ENCODE data around the gene KDM4D.

KDM4D gene

DNA sequence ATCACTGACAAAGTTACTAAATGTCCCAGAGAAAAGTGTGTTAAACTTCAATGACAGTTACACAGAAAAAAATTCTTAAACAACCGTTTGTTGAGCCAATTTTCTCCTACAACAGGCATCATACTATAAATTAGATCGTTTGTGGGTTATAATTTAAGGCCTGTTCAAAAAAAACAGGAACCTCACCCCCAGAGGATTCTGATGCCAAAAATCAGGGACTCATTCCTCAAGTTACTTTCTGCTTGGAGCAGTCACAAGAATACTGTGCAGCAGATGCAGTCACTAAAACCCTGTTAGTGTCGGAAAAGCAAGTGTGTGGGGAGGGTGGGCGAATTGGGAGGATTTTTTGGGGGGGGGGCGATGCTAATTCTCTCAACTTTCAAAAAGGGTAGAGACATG lies 810 bp upstream of the KDM4D start:
- TF ChIP-seq EZH2 (IDR thresholded peaks at IDR 0.05; ENCODE audit: borderline replicate concordance, low read depth, low read length, severe bottlenecking): no peak
- peaks cover 36% of the 10 kb centered on the region for H3K4me1 ChIP-seq (ENCODE audit: insufficient read depth, low read length)
- ATAC-seq (ENCODE audit: insufficient read depth, low read depth): no peak
- peak overlapping the region; percentile 86 for H3K9ac ChIP-seq (ENCODE audit: low read depth, low read length)
- no peaks in the 10 kb centered on the region for H3K27me3 ChIP-seq (ENCODE audit: insufficient read depth, low read length, poor library complexity)
- peak overlapping the region; percentile 97 for H2AFZ ChIP-seq (ENCODE audit: low read depth, low read length)
- peak overlapping the region; percentile 80 to 98 for H3K4me3 ChIP-seq (ENCODE audit: low read depth in 1 of 2, low read length in 2 of 2)
- H3K9me3 ChIP-seq (ENCODE audit: insufficient read depth, low read length, severe bottlenecking): no peaks in the 10 kb centered on the region
- peaks cover 7% of the 10 kb centered on the region; the same call in 1 of the 2 replicates for H4K20me1 ChIP-seq (ENCODE audit: insufficient read depth, low read length)
- peaks cover 26% of the 10 kb centered on the region for H3K79me2 ChIP-seq (ENCODE audit: insufficient read depth, low read length)
- peak overlapping the region; percentile 90 for H3K27ac ChIP-seq (ENCODE audit: low read length)
- peaks cover 48% of the 10 kb centered on the region for H3K36me3 ChIP-seq (ENCODE audit: insufficient read depth, low read length)
- peak overlapping the region; percentile 72 for H3K4me2 ChIP-seq (ENCODE audit: insufficient read depth, low read length)
- DNase-seq: no peak

DNA sequence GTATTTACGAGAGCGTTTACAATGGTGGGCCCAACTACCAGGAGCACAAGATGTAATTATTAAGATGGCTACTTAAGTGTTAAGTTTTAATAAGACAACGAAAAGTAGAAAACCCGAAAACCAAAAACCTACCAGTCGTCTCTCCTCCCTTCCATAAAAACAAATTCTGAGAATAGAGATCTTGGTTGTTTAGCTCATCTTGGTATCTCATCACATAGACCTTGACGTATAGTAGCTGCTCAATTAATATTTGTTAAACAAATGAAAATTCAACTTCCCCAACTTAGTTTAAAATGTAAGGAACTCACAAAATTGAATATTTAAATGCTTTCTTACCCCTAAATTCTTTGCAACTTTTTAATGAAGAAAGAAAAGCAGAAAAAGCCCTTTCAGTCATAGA lies 669 bp downstream of the KDM4D start:
- ATAC-seq (ENCODE audit: insufficient read depth, low read depth): no peak
- Histone ChIP-seq H3K27me3 (ENCODE audit: insufficient read depth, low read length, poor library complexity) (no peaks in the 10 kb centered on the region), H3K79me2 (ENCODE audit: insufficient read depth, low read length) (peaks cover 26% of the 10 kb centered on the region), H3K4me2 (ENCODE audit: insufficient read depth, low read length) (peak overlapping the region; percentile 72), H3K9ac (ENCODE audit: low read depth, low read length) (peak overlapping the region; percentile 86), H3K36me3 (ENCODE audit: insufficient read depth, low read length) (peaks cover 33% of the 10 kb centered on the region), H2AFZ (ENCODE audit: low read depth, low read length) (peak overlapping the region; percentile 98), H3K4me3 (ENCODE audit: low read depth in 1 of 2, low read length in 2 of 2) (peak overlapping the region; percentile 80 to 98; a peak in 3 of 4 replicates), H3K4me1 (ENCODE audit: insufficient read depth, low read length) (peaks cover 36% of the 10 kb centered on the region), H3K27ac (ENCODE audit: low read length) (no peak overlapping the region), H3K9me3 (ENCODE audit: insufficient read depth, low read length, severe bottlenecking) (no peaks in the 10 kb centered on the region), H4K20me1 (ENCODE audit: insufficient read depth, low read length) (peaks cover 7% of the 10 kb centered on the region; the same call in 1 of the 2 replicates)
- TF ChIP-seq EZH2 (IDR thresholded peaks at IDR 0.05; ENCODE audit: borderline replicate concordance, low read depth, low read length, severe bottlenecking): no peak
- TF ChIP-seq, protein P1, sequence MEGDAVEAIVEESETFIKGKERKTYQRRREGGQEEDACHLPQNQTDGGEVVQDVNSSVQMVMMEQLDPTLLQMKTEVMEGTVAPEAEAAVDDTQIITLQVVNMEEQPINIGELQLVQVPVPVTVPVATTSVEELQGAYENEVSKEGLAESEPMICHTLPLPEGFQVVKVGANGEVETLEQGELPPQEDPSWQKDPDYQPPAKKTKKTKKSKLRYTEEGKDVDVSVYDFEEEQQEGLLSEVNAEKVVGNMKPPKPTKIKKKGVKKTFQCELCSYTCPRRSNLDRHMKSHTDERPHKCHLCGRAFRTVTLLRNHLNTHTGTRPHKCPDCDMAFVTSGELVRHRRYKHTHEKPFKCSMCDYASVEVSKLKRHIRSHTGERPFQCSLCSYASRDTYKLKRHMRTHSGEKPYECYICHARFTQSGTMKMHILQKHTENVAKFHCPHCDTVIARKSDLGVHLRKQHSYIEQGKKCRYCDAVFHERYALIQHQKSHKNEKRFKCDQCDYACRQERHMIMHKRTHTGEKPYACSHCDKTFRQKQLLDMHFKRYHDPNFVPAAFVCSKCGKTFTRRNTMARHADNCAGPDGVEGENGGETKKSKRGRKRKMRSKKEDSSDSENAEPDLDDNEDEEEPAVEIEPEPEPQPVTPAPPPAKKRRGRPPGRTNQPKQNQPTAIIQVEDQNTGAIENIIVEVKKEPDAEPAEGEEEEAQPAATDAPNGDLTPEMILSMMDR (IDR thresholded peaks at IDR 0.05; ENCODE audit: borderline replicate concordance, extremely low read depth, low read length, poor library complexity, severe bottlenecking): no peak
- DNase-seq: no peak

DNA sequence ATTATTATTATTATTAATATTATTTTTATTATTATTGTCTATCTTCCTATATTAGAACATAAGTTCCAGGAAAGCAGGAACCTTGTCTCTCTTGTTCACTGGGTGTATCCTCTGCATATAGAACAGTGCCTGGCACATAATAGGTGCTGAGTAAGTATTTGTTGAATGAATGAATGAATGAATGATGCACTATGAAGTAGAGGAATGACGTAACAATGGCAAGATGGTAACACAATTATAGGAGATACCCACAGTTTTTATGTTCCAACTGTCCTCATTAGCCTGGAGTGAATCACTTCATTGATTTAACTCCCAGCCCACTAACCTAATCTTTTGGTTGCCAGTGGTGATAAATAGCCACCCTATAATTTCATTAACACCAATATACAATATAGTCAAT lies 2.1 kb downstream of the KDM4D start:
- TF ChIP-seq, protein P1 (IDR thresholded peaks at IDR 0.05; ENCODE audit: borderline replicate concordance, extremely low read depth, low read length, poor library complexity, severe bottlenecking): no peak
- TF ChIP-seq EZH2 (IDR thresholded peaks at IDR 0.05; ENCODE audit: borderline replicate concordance, low read depth, low read length, severe bottlenecking): no peak
- Histone ChIP-seq H3K4me3 (ENCODE audit: low read depth in 1 of 2, low read length in 2 of 2) (no peak overlapping the region), H4K20me1 (ENCODE audit: insufficient read depth, low read length) (peaks cover 7% of the 10 kb centered on the region; the same call in 1 of the 2 replicates), H3K9ac (ENCODE audit: low read depth, low read length) (no peak overlapping the region), H3K4me2 (ENCODE audit: insufficient read depth, low read length) (no peak overlapping the region), H3K9me3 (ENCODE audit: insufficient read depth, low read length, severe bottlenecking) (no peaks in the 10 kb centered on the region), H3K27me3 (ENCODE audit: insufficient read depth, low read length, poor library complexity) (no peaks in the 10 kb centered on the region), H3K4me1 (ENCODE audit: insufficient read depth, low read length) (peaks cover 36% of the 10 kb centered on the region), H3K36me3 (ENCODE audit: insufficient read depth, low read length) (peaks cover 19% of the 10 kb centered on the region), H3K79me2 (ENCODE audit: insufficient read depth, low read length) (peaks cover 26% of the 10 kb centered on the region), H2AFZ (ENCODE audit: low read depth, low read length) (no peak overlapping the region), H3K27ac (ENCODE audit: low read length) (no peak overlapping the region)
- ATAC-seq (ENCODE audit: insufficient read depth, low read depth): no peak
- DNase-seq: no peak

DNA sequence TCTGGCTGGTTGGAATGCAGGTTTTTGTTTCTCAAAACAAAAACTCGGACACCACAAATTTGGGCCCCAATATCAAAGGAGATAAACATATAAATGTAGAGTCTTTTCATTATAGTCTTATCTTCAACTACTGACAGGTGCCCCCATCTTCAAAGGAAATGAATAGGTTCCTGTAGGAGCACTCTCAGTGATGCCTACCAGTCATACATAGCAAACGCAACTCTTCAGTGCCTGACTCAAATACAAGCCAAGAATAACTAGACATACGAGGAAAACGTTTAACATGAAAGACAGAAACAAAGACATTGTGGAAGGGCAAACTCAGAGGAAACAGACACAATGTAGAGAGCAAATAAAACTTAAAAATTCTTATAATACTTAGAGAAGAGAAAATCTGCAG lies 13.9 kb downstream of the KDM4D start:
- TF ChIP-seq EZH2 (IDR thresholded peaks at IDR 0.05; ENCODE audit: borderline replicate concordance, low read depth, low read length, severe bottlenecking): no peak
- TF ChIP-seq, protein P1 (IDR thresholded peaks at IDR 0.05; ENCODE audit: borderline replicate concordance, extremely low read depth, low read length, poor library complexity, severe bottlenecking): no peak
- Histone ChIP-seq H3K4me1 (ENCODE audit: insufficient read depth, low read length) (no peaks in the 10 kb centered on the region), H3K4me3 (ENCODE audit: low read depth in 1 of 2, low read length in 2 of 2) (no peak overlapping the region), H3K9ac (ENCODE audit: low read depth, low read length) (no peak overlapping the region), H3K27ac (ENCODE audit: low read length) (no peak overlapping the region), H4K20me1 (ENCODE audit: insufficient read depth, low read length) (no peaks in the 10 kb centered on the region), H3K27me3 (ENCODE audit: insufficient read depth, low read length, poor library complexity) (no peaks in the 10 kb centered on the region), H2AFZ (ENCODE audit: low read depth, low read length) (no peak overlapping the region), H3K79me2 (ENCODE audit: insufficient read depth, low read length) (no peaks in the 10 kb centered on the region), H3K9me3 (ENCODE audit: insufficient read depth, low read length, severe bottlenecking) (no peaks in the 10 kb centered on the region), H3K4me2 (ENCODE audit: insufficient read depth, low read length) (no peak overlapping the region), H3K36me3 (ENCODE audit: insufficient read depth, low read length) (no peaks in the 10 kb centered on the region)
- DNase-seq (no peak), ATAC-seq (ENCODE audit: insufficient read depth, low read depth) (no peak)
